HG03064 (cell line): ENCODE data around the gene ATP1B2.
"Not testable (repeated sequence)": the region's sequence is repeated elsewhere in the genome, so short reads cannot be mapped to it uniquely, and the experiment has no call there.

Source experiments
- ATAC-seq: cut with Tn5 transposase; IDR thresholded peaks from one replicate; pipeline ENCODE4 v1.9.1; 2021; ENCODE audit warnings: low read depth; ENCODE audit not compliant: unreplicated experiment

The ATP1B2 gene

DNA sequence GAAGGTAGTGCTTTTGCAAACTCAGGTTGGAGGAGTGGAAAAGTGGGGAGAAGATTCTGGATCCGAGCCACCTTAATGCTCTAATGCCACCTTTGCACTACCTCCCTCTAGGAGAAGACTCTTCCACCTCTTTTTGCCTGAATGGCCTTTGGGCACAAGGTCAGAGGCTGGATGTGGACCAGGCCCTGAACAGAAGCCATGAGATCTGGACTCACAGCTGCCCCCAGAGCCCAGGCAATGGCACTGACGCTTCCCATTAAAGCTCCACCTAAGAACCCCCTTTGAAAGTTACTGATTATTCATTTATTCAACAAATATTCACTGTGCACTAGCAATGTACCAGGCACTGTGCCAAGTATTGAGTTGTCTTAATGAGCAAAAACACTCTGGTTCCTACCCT is 17.6 kb upstream of the ATP1B2 start:
- no peak for ATAC-seq

- no peak for ATAC-seq
Measured at GRCh38 chr17:7634384-7634783, 16.3 kb upstream of the ATP1B2 start.

GRCh38 chr17:7636163-7636562 is 14.6 kb upstream of the ATP1B2 start:
- no peak for ATAC-seq

DNA sequence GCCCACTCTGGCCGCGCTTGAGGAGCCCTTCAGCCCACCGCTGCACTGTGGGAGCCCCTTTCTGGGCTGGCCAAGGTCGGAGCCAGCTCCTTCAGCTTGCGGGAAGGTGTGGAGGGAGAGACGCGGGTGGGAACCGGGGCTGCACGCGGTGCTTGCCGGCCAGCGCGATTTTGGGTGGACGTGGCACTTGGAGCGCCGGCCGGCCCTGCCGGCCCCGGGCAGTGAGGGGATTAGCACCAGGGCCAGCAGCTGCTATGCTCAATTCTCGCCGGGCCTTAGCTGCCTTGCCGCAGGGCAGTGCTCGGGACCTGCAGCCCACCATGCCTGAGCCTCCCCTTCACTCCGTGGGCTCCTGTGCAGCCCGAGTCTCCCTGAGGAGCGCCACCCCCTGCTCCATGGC is 9.9 kb upstream of the ATP1B2 start:
- ATAC-seq = no peak

GRCh38 chr17:7641635-7642034 is 9.1 kb upstream of the ATP1B2 start:
- not testable (repeated sequence) for ATAC-seq

GRCh38 chr17:7644775-7645174 is 6.0 kb upstream of the ATP1B2 start:
- no peak for ATAC-seq

DNA sequence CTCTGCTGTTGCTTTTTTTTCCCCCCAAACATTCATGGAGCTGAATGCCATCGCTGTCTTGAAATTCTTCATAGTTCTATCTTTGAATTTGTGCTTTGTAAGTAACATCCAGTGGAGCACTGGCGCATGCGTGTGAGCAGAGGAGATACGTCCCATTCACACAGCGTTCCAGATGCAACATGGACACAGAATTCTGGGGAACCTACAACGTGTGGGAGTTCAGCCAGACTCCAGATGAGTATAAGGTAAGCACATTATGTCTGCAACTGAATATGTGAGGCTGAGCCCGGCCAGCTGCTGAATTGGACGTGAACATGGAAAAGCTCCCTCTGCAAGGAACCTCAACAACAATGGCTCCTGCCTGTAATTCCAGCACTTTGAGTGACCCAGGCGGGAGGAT is 4.3 kb upstream of the ATP1B2 start:
- ATAC-seq = no peak

DNA sequence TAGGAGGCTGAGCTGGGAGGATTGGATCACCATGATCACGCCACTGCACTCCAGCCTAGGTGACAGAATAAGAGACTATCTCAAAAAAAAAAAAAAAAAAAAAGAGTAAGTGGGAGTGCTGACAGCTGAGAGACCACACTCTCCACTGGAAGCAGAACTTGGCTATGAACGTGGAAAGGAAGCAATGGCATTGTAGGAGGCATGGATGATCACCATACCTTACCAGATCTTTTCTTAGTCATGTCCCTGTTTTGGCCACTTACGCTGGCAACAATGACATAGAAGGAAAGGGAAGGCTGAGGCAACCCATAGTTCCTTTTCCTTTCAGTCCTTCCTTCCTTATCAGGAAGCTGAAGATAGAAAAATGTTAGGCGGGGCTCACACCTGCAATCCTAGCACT is 3.7 kb upstream of the ATP1B2 start:
- no peak for ATAC-seq

- ATAC-seq = no peak
Measured at GRCh38 chr17:7651097-7651664, 455 bp downstream of the ATP1B2 start.

- no peak for ATAC-seq
Measured at GRCh38 chr17:7651665-7652387, 1.1 kb downstream of the ATP1B2 start.

- ATAC-seq = no peak
Measured at GRCh38 chr17:7652388-7653356, 1.9 kb downstream of the ATP1B2 start.

- ATAC-seq = no peak
Measured at GRCh38 chr17:7654832-7655540, 4.3 kb downstream of the ATP1B2 start.

GRCh38 chr17:7655541-7655840 is 4.8 kb downstream of the ATP1B2 start:
- ATAC-seq = no peak

DNA sequence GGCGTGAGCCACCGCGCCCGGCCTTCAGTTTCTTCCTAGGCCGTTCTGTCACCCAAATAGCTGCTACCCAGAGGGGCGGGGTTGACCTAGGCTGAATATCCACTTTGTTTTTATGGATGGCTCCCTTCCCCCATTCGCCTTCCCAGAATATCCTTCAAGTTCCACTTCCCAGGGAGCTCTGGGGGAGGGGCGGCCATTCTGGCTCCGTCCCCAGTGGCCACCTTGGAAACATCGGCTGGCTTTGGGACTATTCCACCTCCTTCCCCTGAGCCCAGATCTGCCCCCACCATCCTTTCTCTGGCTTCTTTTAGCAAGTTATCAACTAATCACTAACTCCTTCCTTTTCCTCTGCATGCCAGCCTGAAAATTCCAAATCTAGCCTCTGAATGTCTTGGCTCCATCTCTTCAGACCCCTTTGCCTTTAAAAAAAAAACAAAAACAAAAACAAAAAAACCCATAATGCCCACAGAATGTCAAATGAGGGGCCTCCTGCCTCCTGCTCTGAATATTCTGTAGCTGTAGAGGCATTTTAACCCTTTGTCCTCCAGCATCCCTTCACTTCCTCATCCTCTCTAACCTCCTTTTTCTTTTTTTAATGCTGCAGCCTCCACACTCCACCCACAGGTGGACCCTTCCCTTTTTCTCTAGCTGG is 6.4 kb downstream of the ATP1B2 start:
- ATAC-seq = no peak

- no peak for ATAC-seq
Measured at GRCh38 chr17:7667656-7668406, 17.1 kb downstream of the ATP1B2 start.

DNA sequence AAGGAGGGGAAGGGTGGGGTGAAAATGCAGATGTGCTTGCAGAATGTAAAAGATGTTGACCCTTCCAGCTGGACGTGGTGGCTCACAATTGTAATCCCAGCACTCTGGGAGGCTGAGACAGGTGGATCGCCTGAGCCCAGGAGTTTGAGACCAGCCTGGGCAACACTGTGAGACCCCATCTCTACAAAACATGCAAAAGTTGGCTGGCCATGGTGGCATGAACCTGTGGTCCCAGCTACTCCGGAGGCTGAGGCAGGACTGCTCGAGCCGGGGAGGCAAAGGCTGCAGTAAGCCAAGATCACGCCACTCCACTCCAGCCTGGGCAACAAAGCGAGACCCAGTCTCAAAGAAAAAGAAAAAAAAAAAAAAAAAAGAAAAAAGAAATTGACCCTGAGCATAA is 17.8 kb downstream of the ATP1B2 start:
- ATAC-seq = no peak

DNA sequence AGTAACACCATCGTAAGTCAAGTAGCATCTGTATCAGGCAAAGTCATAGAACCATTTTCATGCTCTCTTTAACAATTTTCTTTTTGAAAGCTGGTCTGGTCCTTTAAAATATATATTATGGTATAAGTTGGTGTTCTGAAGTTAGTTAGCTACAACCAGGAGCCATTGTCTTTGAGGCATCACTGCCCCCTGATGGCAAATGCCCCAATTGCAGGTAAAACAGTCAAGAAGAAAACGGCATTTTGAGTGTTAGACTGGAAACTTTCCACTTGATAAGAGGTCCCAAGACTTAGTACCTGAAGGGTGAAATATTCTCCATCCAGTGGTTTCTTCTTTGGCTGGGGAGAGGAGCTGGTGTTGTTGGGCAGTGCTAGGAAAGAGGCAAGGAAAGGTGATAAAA is 22.5 kb downstream of the ATP1B2 start:
- no peak for ATAC-seq

DNA sequence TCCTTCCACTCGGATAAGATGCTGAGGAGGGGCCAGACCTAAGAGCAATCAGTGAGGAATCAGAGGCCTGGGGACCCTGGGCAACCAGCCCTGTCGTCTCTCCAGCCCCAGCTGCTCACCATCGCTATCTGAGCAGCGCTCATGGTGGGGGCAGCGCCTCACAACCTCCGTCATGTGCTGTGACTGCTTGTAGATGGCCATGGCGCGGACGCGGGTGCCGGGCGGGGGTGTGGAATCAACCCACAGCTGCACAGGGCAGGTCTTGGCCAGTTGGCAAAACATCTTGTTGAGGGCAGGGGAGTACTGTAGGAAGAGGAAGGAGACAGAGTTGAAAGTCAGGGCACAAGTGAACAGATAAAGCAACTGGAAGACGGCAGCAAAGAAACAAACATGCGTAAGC is 24.2 kb downstream of the ATP1B2 start:
- no peak for ATAC-seq

- no peak for ATAC-seq
Measured at GRCh38 chr17:7676533-7676932, 25.8 kb downstream of the ATP1B2 start.
